Neuronal stem cell (in vitro differentiated cells): Measurements from ENCODE around the gene TESPA1.

ENCODE experiments used
- DNase-seq: peaks from one replicate; pipeline ENCODE4 v3.0.0-alpha.2; 2013; ENCODE audit warnings: low spot score
- H2AFZ ChIP-seq: one replicate; pipeline ENCODE4 v1.6.1; 2013; ENCODE audit warnings: mild to moderate bottlenecking, low read length, inconsistent platforms
- H2AK5ac ChIP-seq: 2 replicates; pipeline ENCODE4 v1.6.1; 2013; ENCODE audit warnings: low read depth, mild to moderate bottlenecking, inconsistent platforms, low read length, moderate library complexity, mixed read lengths
- H2BK120ac ChIP-seq: 2 replicates; pipeline ENCODE4 v1.6.1; 2013; ENCODE audit warnings: low read depth, mild to moderate bottlenecking, inconsistent platforms, low read length, moderate library complexity, mixed read lengths
- H2BK12ac ChIP-seq: one replicate; pipeline ENCODE4 v1.6.1; 2013; ENCODE audit warnings: low read length, inconsistent platforms
- H2BK15ac ChIP-seq: 2 replicates; pipeline ENCODE4 v1.6.1; 2013; ENCODE audit warnings: mild to moderate bottlenecking, low read length, inconsistent platforms, mixed read lengths
- H2BK5ac ChIP-seq: one replicate; pipeline ENCODE4 v1.6.1; 2013; ENCODE audit warnings: inconsistent platforms, mild to moderate bottlenecking, low read length, moderate library complexity
- H3K14ac ChIP-seq: one replicate; pipeline ENCODE4 v1.6.1; 2013; ENCODE audit warnings: low read length, inconsistent platforms
- H3K18ac ChIP-seq: 2 replicates; pipeline ENCODE4 v1.6.1; 2013; ENCODE audit warnings: low read length, inconsistent platforms
- H3K23ac ChIP-seq: 2 replicates; pipeline ENCODE4 v1.6.1; 2013; ENCODE audit warnings: low read depth, mild to moderate bottlenecking, mixed read lengths, low read length, inconsistent platforms; ENCODE audit not compliant: poor library complexity
- H3K27ac ChIP-seq: replicated peaks from 3 replicates; pipeline ENCODE4 v1.5.1; 2013; ENCODE audit warnings: low read length, inconsistent platforms
- H3K27me3 ChIP-seq, 3 experiments: 2 replicates each; pipeline ENCODE4 v1.6.1; 2013; ENCODE audit warnings: low read length in 3 of 3, mild to moderate bottlenecking in 2 of 3, inconsistent platforms in 1 of 3, low read depth in 1 of 3, mixed read lengths in 1 of 3, moderate library complexity in 1 of 3; ENCODE audit not compliant: control insufficient read depth in 3 of 3, insufficient read depth in 3 of 3
- H3K36me3 ChIP-seq, 2 donors: replicated peaks in 1 of 2; 2 replicates each; pipeline ENCODE4 v1.6.1; 2013; ENCODE audit warnings: low read length in 2 of 2; ENCODE audit not compliant: control insufficient read depth in 2 of 2, insufficient read depth in 2 of 2
- H3K4ac ChIP-seq: 2 replicates; pipeline ENCODE4 v1.6.1; 2013; ENCODE audit warnings: inconsistent platforms, mild to moderate bottlenecking, low read length, moderate library complexity
- H3K4me1 ChIP-seq, 2 donors: 1 replicate in 1 of 2; 2 replicates in 1 of 2; pipeline ENCODE4 v1.6.1; 2013; ENCODE audit warnings: low read length in 2 of 2, low read depth in 1 of 2; ENCODE audit not compliant: control insufficient read depth in 2 of 2, insufficient read depth in 1 of 2
- H3K4me2 ChIP-seq: one replicate; pipeline ENCODE4 v1.6.1; 2013; ENCODE audit warnings: mild to moderate bottlenecking, low read length, inconsistent platforms; ENCODE audit not compliant: insufficient read depth, poor library complexity, severe bottlenecking
- H3K4me3 ChIP-seq, 2 donors: 2 replicates each; pipeline ENCODE4 v1.5.1; 2013; ENCODE audit warnings: low read length in 2 of 2, mild to moderate bottlenecking in 2 of 2, inconsistent platforms in 1 of 2, moderate library complexity in 1 of 2
- H3K79me1 ChIP-seq: one replicate; pipeline ENCODE4 v1.6.1; 2013; ENCODE audit warnings: low read depth, mild to moderate bottlenecking, inconsistent platforms, low read length, moderate library complexity
- H3K9ac ChIP-seq: one replicate; pipeline ENCODE4 v1.6.1; 2013; ENCODE audit warnings: mild to moderate bottlenecking, low read depth, low read length, inconsistent platforms; ENCODE audit not compliant: poor library complexity
- H3K9me3 ChIP-seq, 2 donors: replicated peaks in 1 of 2; 2 replicates each; pipeline versions ENCODE3 to v1.6.1; 2013; ENCODE audit warnings: low read length in 2 of 2, mild to moderate bottlenecking in 2 of 2, inconsistent platforms in 1 of 2, low read depth in 1 of 2, mixed read lengths in 1 of 2, moderate library complexity in 1 of 2; ENCODE audit not compliant: control insufficient read depth in 2 of 2, insufficient read depth in 1 of 2
- H4K8ac ChIP-seq: one replicate; pipeline ENCODE4 v1.6.1; 2013; ENCODE audit warnings: low read depth, mild to moderate bottlenecking, inconsistent platforms, low read length, moderate library complexity
- H4K91ac ChIP-seq: one replicate; pipeline ENCODE4 v1.6.1; 2013; ENCODE audit warnings: low read length, low read depth, mild to moderate bottlenecking, inconsistent platforms; ENCODE audit not compliant: poor library complexity
- WGBS, 2 donors: extraction: QIAGEN DNeasy Blood & Tissue Kit; methylation state at CpG; one replicate each; pipeline ENCODE4 v1.1.7; 2013; ENCODE audit warnings: missing lambda C conversion rate in 2 of 2, mixed read lengths in 1 of 2; ENCODE audit not compliant: insufficient read length in 2 of 2, insufficient replicate concordance in 1 of 2; ENCODE audit errors: extremely low coverage in 2 of 2; 5-methylcytosine and 5-hydroxymethylcytosine counted together

Gene TESPA1

GRCh38 chr12:54975875-54976274 lies 8.7 kb downstream of the TESPA1 start:
- H3K79me1 ChIP-seq = no peaks in the 10 kb centered on the region
- no peak overlapping the region for H3K14ac ChIP-seq
- WGBS, 2 donors = no CpG with 5 or more reads among the region's 6 CpGs
- no peak overlapping the region for H2BK5ac ChIP-seq
- H3K4me3 ChIP-seq = no peak overlapping the region
- no peak overlapping the region for H3K27ac ChIP-seq
- no peak overlapping the region for H4K91ac ChIP-seq
- H3K23ac ChIP-seq = no peak overlapping the region
- H2AK5ac ChIP-seq = no peak overlapping the region
- H3K18ac ChIP-seq = no peak overlapping the region
- H3K4me2 ChIP-seq = no peak overlapping the region
- H3K36me3 ChIP-seq = no peaks in the 10 kb centered on the region
- no peak overlapping the region for H2BK12ac ChIP-seq
- peaks cover 0 to 2% (median 0%) of the 10 kb centered on the region in 3 experiments for H3K27me3 ChIP-seq
- no peak overlapping the region for H2AFZ ChIP-seq
- DNase-seq = no peak
- no peaks in the 10 kb centered on the region for H3K9me3 ChIP-seq
- no peak overlapping the region for H3K9ac ChIP-seq
- H3K4ac ChIP-seq = no peak overlapping the region
- peaks cover 0 to 2% of the 10 kb centered on the region in 2 donors for H3K4me1 ChIP-seq
- no peak overlapping the region for H4K8ac ChIP-seq
- H2BK15ac ChIP-seq = no peak overlapping the region
- H2BK120ac ChIP-seq = no peak overlapping the region

DNA sequence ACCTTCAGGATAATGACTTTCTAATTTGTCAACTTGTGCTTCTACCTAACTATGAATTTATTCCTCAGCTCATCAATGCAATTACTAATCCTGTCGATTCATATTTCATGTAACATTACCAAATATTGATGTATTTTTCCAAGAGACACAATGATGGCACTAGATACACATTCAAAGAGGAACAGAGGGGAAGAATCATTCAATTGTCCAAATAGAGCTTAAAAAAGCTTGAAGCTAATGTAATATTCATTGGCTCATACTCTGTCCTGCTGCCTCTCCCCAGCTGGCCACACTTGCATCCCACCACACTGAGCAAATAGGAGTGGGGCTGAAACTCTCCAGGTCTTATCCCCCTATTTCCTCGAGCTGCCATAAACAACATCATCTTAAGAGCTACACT lies 9.3 kb downstream of the TESPA1 start:
- H2AK5ac ChIP-seq = no peak overlapping the region
- peaks cover 0 to 2% (median 0%) of the 10 kb centered on the region in 3 experiments for H3K27me3 ChIP-seq
- H4K8ac ChIP-seq = no peak overlapping the region
- no peak overlapping the region for H2BK120ac ChIP-seq
- no peak overlapping the region for H2BK5ac ChIP-seq
- no peak overlapping the region for H2BK12ac ChIP-seq
- no peaks in the 10 kb centered on the region for H3K79me1 ChIP-seq
- no peaks in the 10 kb centered on the region for H3K9me3 ChIP-seq
- no peak overlapping the region for H3K18ac ChIP-seq
- H3K4me1 ChIP-seq = peaks cover 0 to 2% of the 10 kb centered on the region in 2 donors
- H3K23ac ChIP-seq = no peak overlapping the region
- H3K9ac ChIP-seq = no peak overlapping the region
- no peak overlapping the region for H4K91ac ChIP-seq
- no peak overlapping the region for H3K4ac ChIP-seq
- no peak overlapping the region for H3K4me2 ChIP-seq
- H2BK15ac ChIP-seq = no peak overlapping the region
- DNase-seq = no peak
- no peak overlapping the region for H2AFZ ChIP-seq
- WGBS, 2 donors = no CpG with 5 or more reads among the region's 2 CpGs
- no peak overlapping the region for H3K27ac ChIP-seq
- H3K36me3 ChIP-seq = no peaks in the 10 kb centered on the region
- H3K4me3 ChIP-seq = no peak overlapping the region
- H3K14ac ChIP-seq = no peak overlapping the region

- no peaks in the 10 kb centered on the region for H3K79me1 ChIP-seq
- H3K4ac ChIP-seq = no peak overlapping the region
- peaks cover 0 to 2% of the 10 kb centered on the region in 2 donors for H3K4me1 ChIP-seq
- no peak overlapping the region for H2BK120ac ChIP-seq
- H2BK12ac ChIP-seq = no peak overlapping the region
- H3K23ac ChIP-seq = no peak overlapping the region
- no peak overlapping the region for H4K91ac ChIP-seq
- peak overlapping the region; percentile 52 for H3K18ac ChIP-seq
- H3K9me3 ChIP-seq = no peaks in the 10 kb centered on the region
- no peak overlapping the region for H2AFZ ChIP-seq
- no peak for DNase-seq
- H3K4me2 ChIP-seq = no peak overlapping the region
- no CpG with 5 or more reads among the region's 12 CpGs for WGBS, 2 donors
- H4K8ac ChIP-seq = no peak overlapping the region
- H3K27ac ChIP-seq = no peak overlapping the region
- H2BK5ac ChIP-seq = no peak overlapping the region
- no peak overlapping the region for H2BK15ac ChIP-seq
- peaks cover 0 to 2% (median 0%) of the 10 kb centered on the region in 3 experiments for H3K27me3 ChIP-seq
- H3K4me3 ChIP-seq = no peak overlapping the region
- no peak overlapping the region for H3K14ac ChIP-seq
- no peaks in the 10 kb centered on the region for H3K36me3 ChIP-seq
- no peak overlapping the region for H3K9ac ChIP-seq
- H2AK5ac ChIP-seq = no peak overlapping the region
Measured at GRCh38 chr12:54974279-54974678, 10.3 kb downstream of the TESPA1 start.

DNA sequence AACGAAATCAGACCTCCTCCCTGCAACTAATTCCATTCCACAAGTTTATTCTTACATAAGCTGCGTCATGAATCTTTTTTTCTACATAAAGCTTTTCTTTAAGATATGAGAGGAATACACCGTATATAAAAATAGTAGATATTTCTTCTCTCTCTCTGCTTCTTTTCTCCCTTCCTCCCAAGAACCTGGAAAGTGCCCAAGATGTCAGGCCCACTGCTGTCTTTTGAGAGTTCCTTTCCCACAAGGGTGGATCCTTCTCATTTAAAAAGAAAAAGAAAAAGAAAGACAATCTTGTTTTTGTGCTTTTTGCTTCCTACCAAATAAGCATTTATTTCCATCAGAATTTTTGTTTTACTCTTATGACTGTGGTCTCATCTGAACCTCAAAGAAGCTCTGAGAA lies 11.0 kb downstream of the TESPA1 start:
- H3K23ac ChIP-seq = no peak overlapping the region
- H3K18ac ChIP-seq = no peak overlapping the region
- no peaks in the 10 kb centered on the region for H3K79me1 ChIP-seq
- no peak for DNase-seq
- H3K4me3 ChIP-seq = no peak overlapping the region
- no peak overlapping the region for H2BK15ac ChIP-seq
- peaks cover 0 to 2% of the 10 kb centered on the region in 2 donors for H3K4me1 ChIP-seq
- no CpG with 5 or more reads among the region's 3 CpGs for WGBS, 2 donors
- no peak overlapping the region for H3K9ac ChIP-seq
- no peak overlapping the region for H3K4me2 ChIP-seq
- no peaks in the 10 kb centered on the region for H3K9me3 ChIP-seq
- no peak overlapping the region for H2AK5ac ChIP-seq
- no peak overlapping the region for H4K91ac ChIP-seq
- H3K27me3 ChIP-seq = no peaks in the 10 kb centered on the region
- no peak overlapping the region for H2AFZ ChIP-seq
- no peaks in the 10 kb centered on the region for H3K36me3 ChIP-seq
- H2BK120ac ChIP-seq = no peak overlapping the region
- no peak overlapping the region for H3K4ac ChIP-seq
- H3K27ac ChIP-seq = no peak overlapping the region
- no peak overlapping the region for H4K8ac ChIP-seq
- H3K14ac ChIP-seq = no peak overlapping the region
- H2BK12ac ChIP-seq = no peak overlapping the region
- H2BK5ac ChIP-seq = no peak overlapping the region
